ENCODE measurements around the gene REC114.

REC114 gene

DNA sequence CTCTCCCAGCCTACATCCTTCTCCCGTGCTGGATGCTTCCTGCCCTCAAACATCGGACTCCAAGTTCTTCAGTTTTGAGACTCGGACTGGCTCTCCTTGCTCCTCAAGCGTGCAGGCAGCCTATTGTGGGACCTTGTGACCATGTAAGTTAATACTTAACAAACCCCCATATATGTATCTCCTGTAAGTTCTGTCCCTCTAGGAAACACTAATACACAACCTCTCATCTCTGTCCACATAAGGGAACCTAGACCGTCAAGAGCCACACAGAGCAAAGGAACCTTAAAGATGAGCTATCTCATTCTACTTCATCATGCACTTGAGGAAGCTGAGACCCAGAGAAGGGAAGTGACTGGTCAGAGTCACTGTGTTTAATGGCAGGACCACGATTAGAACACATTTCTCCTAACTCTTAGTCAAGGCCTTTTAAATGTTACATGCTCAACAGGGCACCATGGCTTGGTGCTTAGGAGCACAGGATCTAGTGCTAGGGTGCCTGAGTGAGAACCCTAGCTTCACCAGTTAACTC lies 140.0 kb downstream of the REC114 start:
- no peak for DNase-seq

DNA sequence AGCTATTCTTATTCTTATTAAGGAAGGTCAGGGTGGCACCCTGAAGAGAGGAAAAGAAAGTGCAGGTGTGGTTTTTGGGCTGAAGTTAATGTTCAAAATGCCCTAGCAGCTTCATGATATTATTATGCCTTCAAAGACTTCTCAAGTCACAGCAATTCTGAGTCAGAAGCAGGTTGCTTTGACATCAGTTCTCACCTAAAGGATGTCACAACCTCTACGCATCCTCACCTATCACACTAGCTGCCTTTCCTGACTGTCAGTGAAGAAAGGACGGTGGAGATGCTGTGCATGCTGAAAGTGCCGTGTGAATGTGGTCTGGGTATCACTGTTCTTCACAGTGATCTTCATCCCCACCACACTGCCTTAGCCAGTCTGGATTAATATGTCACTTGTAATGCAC lies 140.6 kb downstream of the REC114 start:
- no peak for DNase-seq

DNA sequence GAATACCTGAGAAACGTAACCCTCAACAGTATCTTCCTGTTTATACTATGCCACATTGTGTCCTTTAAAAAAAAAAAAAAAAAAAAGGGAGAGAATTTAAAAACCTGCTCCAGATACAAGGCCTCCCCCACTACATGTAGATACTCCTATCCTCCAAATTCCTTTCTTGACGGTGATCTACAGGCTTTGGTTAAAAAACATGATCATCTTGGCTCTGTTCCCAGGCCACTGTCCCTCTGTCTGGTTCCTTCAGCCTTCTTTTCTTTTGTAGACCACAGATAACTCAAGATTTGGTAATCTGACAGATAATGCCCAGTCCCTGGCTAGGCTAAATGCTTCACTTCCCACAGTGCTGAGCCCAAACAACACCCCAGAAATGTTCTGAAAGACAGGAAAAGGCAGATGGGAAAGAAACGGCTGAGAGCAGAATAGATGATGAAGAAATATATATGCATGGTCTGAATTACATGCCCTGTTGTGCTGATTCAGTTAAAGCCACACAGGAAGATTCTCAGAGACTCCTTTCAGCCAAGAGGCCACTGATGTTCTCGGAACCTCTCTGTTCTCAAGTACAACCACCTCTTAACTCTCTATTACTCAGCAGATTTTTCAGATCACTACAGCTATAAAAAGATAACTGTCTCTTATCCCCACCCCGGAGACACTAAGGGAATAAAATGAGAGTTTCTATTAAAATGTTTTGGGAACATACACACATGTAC lies 141.9 kb downstream of the REC114 start:
- DNase-seq, result no peak

DNA sequence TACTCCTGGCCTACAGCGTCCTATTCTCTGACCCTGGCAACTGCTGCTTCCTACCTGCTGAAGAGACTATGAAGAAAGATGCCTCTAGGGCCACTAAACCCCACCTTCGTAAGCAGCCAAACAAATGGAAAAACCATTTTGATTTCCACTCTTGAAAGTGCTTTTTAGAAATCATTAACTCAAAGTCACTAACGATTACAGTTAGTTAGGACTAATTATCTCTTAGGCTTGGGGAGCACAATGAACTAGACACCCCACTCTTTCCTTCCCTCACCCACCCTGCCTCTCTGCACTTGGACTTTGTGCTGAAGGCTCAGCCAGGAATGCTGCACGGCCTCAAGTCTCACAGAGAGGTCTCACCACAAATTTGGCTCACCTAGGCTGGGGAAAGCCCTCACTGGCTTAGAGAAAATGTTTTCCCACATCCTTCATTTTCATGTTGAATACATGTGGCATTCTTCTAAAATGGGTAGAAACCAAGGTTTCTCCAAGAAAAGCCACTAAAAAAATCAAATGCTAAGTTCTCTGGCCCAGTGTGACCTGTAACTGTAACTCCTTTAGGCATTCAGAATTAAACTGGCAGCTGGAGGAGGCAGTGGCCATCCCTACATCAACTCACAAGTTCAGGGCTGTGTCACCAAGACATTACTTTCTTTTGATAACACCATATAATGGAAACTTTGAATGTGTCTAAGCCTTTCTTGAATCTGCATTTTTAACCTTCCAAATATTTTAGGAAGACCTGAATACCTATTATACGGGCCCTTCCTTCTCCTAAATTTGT lies 143.1 kb downstream of the REC114 start:
- no peak for DNase-seq

DNA sequence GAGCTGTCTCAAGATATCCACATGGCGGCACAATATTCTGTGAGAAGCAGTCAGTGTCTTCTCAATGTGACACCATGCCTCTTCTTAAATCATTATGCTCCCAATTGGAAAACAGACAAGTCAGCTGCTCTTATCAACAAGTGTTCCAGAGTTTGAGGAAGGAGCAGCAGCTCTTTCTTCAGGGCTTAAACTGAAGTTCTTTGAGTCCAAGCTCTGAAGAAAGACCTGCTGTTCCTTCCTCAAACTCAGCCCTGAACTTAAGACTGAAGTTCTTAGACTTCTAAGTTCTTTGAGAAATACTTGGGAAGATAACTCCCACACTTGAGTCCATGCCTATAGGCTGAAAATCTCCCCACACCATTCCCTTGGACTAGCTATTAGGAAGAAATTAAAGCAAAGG lies 146.8 kb downstream of the REC114 start:
- no peak for DNase-seq

DNA sequence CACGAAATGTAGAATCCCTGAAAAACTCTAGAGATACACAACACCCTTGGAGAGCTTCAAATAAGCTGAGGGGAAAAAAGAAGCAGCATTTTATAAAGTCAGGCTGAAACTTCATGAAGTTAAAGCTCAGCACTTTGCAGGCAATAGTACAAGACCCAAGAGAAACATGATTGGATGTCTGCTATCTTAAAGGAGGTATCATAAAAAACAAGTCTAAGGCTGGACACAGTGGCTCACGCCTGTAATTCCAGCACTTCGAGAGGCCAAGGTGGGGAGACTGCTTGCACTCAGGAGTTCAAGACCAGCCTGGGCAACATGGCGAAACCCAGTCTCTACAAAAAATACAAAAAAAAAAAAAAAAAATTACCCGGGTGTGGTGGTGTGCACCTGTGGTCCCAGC lies 147.3 kb downstream of the REC114 start:
- no peak for DNase-seq

DNA sequence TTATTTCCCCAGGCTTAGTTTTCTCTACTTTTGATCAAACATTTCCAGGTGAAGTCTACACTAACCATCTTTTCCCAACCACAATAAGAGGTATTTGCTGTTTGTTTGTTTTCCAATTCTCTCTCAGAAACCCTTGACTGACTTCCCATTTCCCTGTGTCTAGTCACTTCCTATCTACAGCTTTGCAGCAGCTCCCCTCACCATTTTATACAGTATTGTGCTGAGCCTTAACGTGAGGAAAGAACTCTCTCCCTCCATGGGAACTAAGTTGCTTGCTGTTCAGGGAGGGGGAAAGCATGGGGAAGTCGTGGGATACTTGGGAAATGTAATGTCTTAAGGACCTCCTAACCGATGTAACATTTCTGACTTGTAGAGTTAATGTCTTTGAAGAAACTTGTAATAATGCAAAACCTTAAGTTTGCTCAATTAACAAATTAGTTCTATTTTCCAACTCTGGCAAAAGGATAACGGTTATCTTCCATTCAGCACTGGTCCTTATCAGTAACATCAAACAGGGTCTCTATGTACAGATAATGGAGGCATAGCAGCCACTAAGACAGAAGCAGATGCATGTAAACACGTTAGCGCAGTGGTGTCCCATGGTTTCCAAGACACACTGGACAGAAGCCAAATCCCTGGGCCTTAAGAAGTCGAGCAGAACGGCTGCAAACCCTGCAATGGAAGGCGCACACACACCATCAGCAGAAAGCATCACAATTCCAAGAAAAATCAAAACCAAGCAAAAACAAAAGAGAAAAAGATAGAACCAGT lies 150.5 kb downstream of the REC114 start:
- DNase-seq, result no peak

DNA sequence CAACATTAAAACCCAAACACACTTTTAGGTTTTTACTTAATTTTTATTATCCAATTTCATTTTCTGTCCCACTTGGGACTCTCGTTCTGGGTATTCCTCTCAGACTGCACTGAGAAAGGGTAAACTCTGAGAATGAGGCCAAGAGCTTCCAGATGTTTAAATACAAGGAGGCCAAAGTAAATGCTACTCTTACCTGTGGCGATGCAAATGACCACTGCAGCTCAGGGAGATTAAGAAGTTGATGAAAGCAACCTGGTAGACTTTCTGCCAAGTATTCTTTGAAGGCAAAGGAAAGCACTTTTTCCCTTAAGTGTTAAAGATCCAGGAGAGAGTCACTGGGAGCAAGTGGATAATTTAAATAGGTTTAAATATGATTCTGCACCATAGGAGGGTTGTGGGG lies 151.1 kb downstream of the REC114 start:
- DNase-seq, result no peak

DNA sequence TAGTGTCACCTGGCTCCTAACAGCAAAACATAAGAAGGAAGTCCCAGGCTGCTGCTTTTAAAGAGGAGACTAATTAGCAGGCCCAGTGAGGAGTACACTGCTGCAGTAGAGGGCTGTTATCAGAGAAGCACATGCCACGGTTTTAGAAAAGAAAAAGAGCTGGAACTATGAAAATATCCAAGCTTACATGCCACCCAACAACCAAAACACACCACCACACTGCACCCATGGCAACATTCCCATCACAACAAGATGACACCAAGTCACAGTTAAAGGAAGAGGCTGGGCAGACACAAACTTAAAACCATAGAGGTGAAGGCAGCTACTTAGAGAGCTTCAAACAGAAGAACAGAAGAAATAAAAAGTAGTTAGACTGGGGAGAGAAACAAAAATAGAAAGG lies 153.2 kb downstream of the REC114 start:
- DNase-seq, result no peak

DNA sequence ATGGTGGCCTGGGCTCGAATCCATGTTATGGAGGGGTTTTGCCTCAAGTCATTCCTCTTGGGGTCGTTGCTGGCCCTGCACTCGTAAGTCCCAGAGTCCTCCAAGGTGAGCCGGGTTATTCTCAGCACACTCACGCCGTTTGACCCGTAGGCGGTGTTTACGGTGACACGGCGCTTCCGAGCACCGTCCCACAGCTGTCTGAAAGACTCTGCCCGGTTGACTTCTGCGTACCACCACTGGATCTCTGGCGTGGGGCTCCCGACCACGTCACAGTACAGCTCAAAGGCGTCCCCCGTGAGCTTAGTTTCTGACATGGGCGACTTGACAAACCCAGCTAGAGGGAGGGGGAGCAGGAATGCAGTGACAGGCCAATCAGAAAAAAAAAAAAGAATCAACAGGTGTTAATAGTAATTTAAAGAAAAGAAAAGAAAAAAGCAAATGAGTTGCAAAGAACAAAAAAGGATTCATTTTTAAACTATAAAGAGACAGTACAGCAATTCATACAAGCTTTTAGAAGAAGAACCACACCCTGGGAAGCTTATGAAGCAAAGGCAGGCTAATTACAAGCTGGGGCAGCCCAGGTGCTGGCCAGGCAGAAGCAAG lies 154.2 kb downstream of the REC114 start:
- no peak for DNase-seq

DNA sequence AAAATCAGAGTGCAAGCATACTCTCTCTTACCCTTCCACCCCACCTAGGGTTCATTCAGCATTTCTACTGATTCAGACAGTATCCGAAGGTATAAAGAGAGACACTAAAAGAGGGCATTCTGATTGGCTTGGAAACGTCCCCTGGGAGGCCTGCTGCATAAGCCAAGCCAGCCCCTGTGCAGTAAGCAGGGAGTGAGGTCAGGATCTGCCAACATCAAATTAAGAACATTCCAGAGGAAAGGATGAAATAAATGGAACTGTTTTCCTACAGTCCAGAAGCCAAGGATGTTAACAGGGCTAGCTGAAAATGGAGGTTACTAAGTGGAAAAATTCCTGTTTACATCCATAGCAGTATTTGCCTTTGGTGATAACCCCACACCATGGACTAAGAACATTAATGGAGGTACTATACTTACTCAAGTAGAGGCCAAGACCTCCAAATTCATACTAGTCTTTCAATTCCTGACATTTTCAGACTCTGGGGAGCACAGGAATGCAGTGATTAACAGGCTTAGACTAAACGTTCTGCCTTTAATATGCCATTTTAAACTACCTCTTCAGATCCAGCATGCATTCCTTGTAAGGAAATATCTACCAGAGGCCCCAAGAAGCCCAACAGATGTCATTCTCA lies 155.7 kb downstream of the REC114 start:
- DNase-seq, result no peak

DNA sequence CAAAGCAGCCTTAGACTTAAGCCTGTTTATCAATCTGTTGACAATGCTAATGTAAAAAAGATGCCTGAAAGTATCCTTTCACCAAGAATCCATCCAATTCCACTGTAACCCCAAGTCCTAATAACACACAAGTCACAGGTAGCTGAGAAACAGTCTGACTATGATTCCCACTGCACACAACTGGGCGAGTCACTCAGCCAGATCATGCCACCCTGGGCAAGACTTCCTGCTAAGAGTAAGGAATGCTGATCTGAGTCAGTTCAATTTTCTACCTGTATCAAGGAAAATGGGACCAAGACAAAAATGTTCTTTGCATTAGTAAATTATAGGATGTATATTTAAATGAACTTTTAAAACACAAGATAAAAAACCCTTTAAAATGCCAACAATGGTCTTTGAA lies 157.0 kb downstream of the REC114 start:
- DNase-seq, result no peak

DNA sequence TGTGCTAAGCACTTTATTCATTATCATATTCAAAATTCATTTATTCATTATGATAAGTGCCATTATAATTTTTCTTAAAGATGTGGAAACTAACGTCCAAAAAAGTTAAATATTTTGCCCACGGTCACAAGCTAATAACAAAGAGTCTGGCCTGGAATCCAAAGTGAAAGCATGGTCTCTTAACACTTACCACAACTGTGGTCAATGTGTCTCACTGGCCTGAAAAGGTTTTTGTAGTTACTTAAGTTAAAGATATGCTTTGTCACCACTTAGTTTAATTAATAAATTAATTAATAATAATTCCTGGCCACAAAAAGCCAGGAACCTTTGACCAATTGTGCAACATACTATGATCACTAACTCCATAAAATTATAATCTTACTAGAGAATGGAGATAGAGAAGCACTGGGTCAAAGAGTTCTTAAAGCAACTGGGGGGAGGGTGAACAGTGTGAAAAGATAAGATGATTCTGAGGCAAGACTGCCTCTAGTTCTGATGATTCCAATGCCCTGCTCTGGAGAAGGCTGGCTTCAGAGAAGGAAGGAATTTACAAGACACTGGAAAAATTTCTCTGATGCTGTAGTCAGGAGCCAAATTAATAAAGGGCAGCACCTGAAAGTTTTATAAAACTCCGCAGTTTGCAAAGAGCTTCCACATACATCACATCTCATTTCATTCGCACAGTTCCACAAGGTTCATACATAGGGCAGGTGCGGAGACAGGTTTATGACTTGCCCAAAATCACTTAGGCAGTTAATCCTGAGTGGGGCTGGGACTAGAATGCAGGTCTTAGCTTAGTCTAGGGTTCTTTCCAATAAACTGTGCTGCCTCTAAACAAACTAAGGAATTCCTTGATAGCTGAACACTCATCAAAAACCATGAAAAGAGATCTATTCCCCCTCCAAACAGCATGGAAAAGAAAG lies 157.7 kb downstream of the REC114 start:
- no peak for DNase-seq

DNA sequence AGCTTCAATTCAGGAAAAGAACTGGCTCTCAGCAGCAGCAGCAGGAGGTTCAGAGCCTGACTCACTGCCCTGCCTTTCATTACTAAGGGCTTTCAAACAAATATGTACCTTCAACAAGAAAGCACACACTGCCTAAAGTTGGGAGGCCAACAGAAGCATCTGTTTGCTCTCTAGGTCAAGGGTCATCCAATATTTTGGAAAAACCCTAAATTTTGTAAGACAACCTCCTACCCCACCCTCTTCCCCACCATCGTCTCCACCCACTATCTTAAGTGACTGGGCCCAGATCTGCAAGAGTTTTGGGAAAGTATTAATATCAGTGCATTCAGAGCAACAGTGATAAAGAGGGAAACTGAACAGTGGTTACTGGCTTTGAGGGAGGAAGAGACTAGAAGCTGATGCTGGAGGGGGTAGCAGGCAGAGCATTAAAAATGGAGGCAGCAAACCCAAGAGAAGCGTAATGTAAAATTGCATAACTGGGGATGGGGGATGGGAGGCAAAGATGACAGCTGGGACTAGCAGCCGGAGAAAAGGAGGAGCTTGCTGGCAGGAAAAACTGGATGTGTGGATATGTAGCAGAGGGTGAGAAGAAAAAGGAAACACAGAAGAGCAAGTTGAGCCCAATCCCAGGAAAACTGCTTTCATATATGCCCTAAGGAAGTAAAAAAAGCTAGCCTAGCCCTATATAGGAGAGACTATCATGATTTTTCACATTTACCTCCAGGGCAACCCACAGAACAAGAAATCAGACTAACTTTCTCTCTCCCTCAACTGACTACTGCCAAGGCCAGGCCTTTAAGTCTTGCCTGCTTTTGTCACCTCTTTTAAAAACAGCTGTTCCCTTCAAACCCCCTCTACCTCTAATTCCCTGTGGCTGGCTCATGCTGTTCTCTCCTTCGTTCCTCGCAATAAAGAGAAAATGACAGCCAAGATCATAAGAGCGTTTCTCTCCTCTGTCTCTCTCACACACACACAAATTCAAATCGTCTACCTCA lies 158.8 kb downstream of the REC114 start:
- DNase-seq, result no peak

DNA sequence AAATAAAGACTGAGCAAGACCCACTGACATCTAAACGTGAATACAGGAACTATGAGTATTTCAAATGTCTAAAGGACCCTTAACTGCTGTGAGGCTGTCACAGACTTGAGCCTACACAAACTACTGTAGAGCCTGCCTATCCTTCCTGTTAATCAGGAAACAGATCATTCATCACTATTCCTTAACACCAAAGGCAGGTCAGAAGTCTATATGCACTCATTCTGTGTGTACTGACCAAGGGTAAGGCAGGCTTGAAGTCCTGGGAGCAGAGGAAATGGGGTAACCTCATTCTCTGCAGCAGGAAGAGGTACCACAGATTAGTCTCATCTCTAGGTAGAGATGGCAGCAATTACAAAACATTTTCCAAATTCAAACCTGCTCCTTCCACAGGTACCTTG lies 159.5 kb downstream of the REC114 start:
- DNase-seq, result no peak

DNA sequence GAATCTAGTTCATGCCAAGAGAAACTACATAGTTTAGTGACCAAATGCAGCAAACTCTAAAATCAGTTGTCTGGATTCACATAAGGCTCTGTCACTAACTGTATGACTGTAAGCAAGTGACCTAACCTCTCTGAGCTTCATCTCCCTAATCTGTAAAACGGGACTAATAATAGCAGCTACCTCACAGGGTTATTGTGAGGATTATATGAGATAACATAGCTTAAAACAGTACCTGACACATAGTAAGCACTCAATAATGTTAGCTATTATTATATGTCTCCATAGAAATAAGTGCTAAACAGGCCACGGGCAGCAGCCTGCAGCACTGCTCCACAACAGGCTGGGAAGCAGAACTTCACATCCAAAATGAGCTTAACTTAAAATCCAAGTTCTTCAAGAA lies 160.0 kb downstream of the REC114 start:
- DNase-seq, result no peak

DNA sequence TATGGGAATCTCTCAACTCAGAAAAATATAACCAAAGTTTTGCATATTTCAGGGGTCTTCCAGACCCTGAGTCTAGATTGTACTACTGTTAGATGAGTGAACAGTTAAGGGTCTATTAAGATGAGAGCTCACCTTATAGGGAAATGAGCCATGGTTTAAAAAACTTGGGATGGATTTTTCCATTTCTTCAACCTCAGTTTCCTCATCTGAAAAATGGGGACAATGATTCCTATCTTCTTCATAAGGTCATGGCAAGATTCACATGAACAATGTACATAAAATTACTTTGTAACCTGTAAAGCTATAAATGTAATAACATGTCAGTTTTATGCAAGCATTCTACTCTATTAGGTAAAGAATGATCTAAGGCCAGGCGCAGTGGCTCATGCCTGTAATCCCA lies 161.5 kb downstream of the REC114 start:
- no peak for DNase-seq

DNA sequence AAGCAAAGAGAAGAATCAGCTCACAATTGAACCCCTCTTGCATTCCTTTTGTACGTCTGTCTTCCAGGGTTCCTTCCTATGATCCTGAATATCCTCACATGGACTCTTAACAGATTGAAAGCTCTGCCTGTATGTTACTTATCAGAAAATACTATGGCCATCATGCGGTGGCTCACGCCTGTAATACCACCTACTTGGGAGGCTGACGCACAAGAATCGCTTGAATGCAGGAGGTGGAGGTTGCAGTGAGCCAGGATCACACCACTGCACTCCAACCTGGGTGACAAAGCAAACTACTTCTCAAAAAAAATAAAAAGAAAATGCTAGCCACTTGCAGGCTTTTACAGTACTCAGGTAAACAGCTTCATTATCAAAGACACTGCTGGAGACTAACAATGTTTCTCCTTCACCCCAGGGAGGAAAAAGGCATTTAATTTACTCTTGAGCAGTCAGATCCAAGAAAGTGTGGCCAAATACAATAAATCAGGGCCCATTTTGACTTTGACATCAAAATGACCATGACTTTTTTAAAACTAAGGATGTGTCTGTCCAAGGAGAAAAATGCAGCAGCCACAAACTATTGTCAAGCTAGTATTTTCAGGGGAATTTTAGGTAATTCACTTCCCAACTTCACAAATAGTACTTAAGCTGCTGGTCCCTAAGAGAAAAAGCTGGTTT lies 162.9 kb downstream of the REC114 start:
- no peak for DNase-seq

DNA sequence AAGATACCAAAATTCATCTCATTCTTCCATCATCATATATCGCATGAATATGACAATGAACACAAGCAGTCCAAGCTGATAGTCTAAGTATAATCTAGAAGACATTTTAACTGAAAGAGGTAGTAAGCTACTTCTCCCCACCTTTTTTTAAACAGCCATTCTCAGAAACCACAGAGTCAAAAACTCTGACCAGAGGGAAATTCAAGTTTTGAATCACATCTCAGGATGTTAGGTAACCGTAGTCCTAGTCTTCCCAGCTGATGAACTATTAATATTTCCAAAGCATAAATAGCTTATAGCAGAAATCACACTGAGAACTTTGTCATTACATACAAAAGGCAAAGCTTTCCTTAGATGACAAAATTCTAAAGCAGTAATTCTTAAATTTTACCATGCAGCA lies 164.4 kb downstream of the REC114 start:
- DNase-seq, result no peak

DNA sequence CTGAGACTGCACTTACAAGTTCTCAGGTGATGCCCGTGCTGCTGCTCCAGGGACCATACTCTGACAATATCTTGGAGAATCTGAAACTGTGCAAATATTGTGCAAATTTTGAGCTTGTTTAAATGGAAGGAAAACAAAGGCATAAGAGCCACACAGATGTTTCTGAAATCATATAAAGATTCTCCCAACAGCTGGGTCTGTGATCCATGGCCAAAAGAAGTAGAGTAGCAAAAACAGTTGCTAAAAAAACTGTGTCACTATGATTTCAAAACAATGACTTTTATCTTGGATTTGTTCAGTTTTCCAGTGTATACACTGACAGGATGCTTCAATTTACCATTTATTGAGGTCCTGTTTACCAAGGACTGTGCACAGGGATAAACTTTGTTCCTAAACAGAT lies 164.9 kb downstream of the REC114 start:
- no peak for DNase-seq
